IPS DF 6.9 (cell line): ENCODE results near the gene AP3B1.

Source experiments
- DNase-seq: peaks from one replicate; pipeline ENCODE4 v3.0.0-alpha.2; 2013; ENCODE audit warnings: low read depth, low spot score
- H3K27ac ChIP-seq: one replicate; pipeline ENCODE4 v1.5.1; 2013; ENCODE audit warnings: low read length, control low read depth
- H3K27me3 ChIP-seq: 2 replicates; pipeline ENCODE4 v1.6.1; 2013; ENCODE audit warnings: mild to moderate bottlenecking, low read length; ENCODE audit not compliant: control insufficient read depth, insufficient read depth
- H3K36me3 ChIP-seq: 2 replicates; pipeline ENCODE4 v1.6.1; 2013; ENCODE audit warnings: low read length; ENCODE audit not compliant: control insufficient read depth, insufficient read depth
- H3K4me1 ChIP-seq: 2 replicates; pipeline ENCODE4 v1.6.1; 2013; ENCODE audit warnings: low read length; ENCODE audit not compliant: control insufficient read depth, insufficient read depth
- H3K4me3 ChIP-seq: 2 replicates; pipeline ENCODE4 v1.5.1; 2013; ENCODE audit warnings: mild to moderate bottlenecking, low read length
- H3K9me3 ChIP-seq: 2 replicates; pipeline ENCODE4 v1.6.1; 2013; ENCODE audit warnings: low read length, inconsistent platforms; ENCODE audit not compliant: control insufficient read depth, insufficient read depth
- WGBS: extraction: QIAGEN DNeasy Blood & Tissue Kit; methylation state at CpG from one replicate; pipeline ENCODE4 v1.1.7; 2013; ENCODE audit warnings: mixed read lengths, missing lambda C conversion rate; ENCODE audit not compliant: insufficient read length, insufficient coverage; 5-methylcytosine and 5-hydroxymethylcytosine counted together

Gene AP3B1

GRCh38 chr5:77987331-77987730, 307.2 kb downstream of the AP3B1 start:
- Histone ChIP-seq H3K4me1 (peaks cover 12% of the 10 kb centered on the region), H3K27ac (no peak overlapping the region), H3K36me3 (no peaks in the 10 kb centered on the region), H3K27me3 (no peaks in the 10 kb centered on the region), H3K4me3 (no peak overlapping the region), H3K9me3 (no peaks in the 10 kb centered on the region)
- no CpG with 5 or more reads among the region's 5 CpGs for WGBS
- no peak for DNase-seq

GRCh38 chr5:77986261-77986660, 308.2 kb downstream of the AP3B1 start:
- H3K36me3 ChIP-seq = no peaks in the 10 kb centered on the region
- no peak overlapping the region for H3K4me3 ChIP-seq
- no peaks in the 10 kb centered on the region for H3K9me3 ChIP-seq
- H3K27ac ChIP-seq = no peak overlapping the region
- no CpG with 5 or more reads among the region's 6 CpGs for WGBS
- no peak for DNase-seq
- H3K4me1 ChIP-seq = peaks cover 10% of the 10 kb centered on the region
- H3K27me3 ChIP-seq = no peaks in the 10 kb centered on the region

- H3K27me3 ChIP-seq = no peaks in the 10 kb centered on the region
- WGBS = no CpG with 5 or more reads among the region's 3 CpGs
- DNase-seq = no peak
- H3K9me3 ChIP-seq = no peaks in the 10 kb centered on the region
- H3K27ac ChIP-seq = no peak overlapping the region
- H3K4me1 ChIP-seq = peaks cover 6% of the 10 kb centered on the region; the same call in 1 of the 2 replicates
- H3K36me3 ChIP-seq = no peaks in the 10 kb centered on the region
- H3K4me3 ChIP-seq = no peak overlapping the region
These were observed 309.3 kb downstream of the AP3B1 start for GRCh38 chr5:77985247-77985646.

- Histone ChIP-seq H3K9me3 (no peaks in the 10 kb centered on the region), H3K4me1 (0 out of 2 replicates have a peak, but pooled peaks cover 4% of the 10 kb centered on the region), H3K27ac (no peak overlapping the region), H3K4me3 (no peak overlapping the region), H3K36me3 (no peaks in the 10 kb centered on the region), H3K27me3 (no peaks in the 10 kb centered on the region)
- DNase-seq = no peak
- WGBS = no CpG with 5 or more reads among the region's 11 CpGs
These were observed 309.9 kb downstream of the AP3B1 start for GRCh38 chr5:77984587-77984986.

- Histone ChIP-seq H3K27ac (no peak overlapping the region), H3K4me1 (0 out of 2 replicates have a peak, but pooled peaks cover 4% of the 10 kb centered on the region), H3K27me3 (no peaks in the 10 kb centered on the region), H3K9me3 (no peaks in the 10 kb centered on the region), H3K36me3 (no peaks in the 10 kb centered on the region), H3K4me3 (no peak overlapping the region)
- no peak for DNase-seq
- WGBS = no CpG with 5 or more reads among the region's 5 CpGs
These were observed 310.9 kb downstream of the AP3B1 start for GRCh38 chr5:77983482-77984199.

- DNase-seq = no peak
- no CpG with 5 or more reads among the region's 3 CpGs for WGBS
These were observed 312.7 kb downstream of the AP3B1 start for GRCh38 chr5:77981820-77982219.

GRCh38 chr5:77974576-77974975, 319.9 kb downstream of the AP3B1 start:
- Histone ChIP-seq H3K27ac (no peak overlapping the region), H3K9me3 (no peaks in the 10 kb centered on the region), H3K4me1 (no peaks in the 10 kb centered on the region), H3K27me3 (peaks cover 44% of the 10 kb centered on the region), H3K36me3 (no peaks in the 10 kb centered on the region), H3K4me3 (no peak overlapping the region)
- DNase-seq = no peak

More at GRCh38 chr5:77981820-77982219, 312.7 kb downstream of the AP3B1 start:
- Histone ChIP-seq H3K36me3 (no peaks in the 10 kb centered on the region), H3K9me3 (no peaks in the 10 kb centered on the region), H3K27ac (no peak overlapping the region), H3K4me3 (no peak overlapping the region), H3K27me3 (no peaks in the 10 kb centered on the region), H3K4me1 (0 out of 2 replicates have a peak, but pooled peaks cover 4% of the 10 kb centered on the region)

- H3K27me3 ChIP-seq = peaks cover 44% of the 10 kb centered on the region
- H3K9me3 ChIP-seq = no peaks in the 10 kb centered on the region
- no peaks in the 10 kb centered on the region for H3K4me1 ChIP-seq
- no peak overlapping the region; the same call in 1 of the 2 replicates for H3K4me3 ChIP-seq
- no peak overlapping the region for H3K27ac ChIP-seq
- WGBS = no CpG with 5 or more reads among the region's 19 CpGs
- no peaks in the 10 kb centered on the region for H3K36me3 ChIP-seq
- no peak for DNase-seq
These were observed 321.3 kb downstream of the AP3B1 start for GRCh38 chr5:77973253-77973609.

- H3K36me3 ChIP-seq = no peaks in the 10 kb centered on the region
- H3K27ac ChIP-seq = no peak overlapping the region
- H3K9me3 ChIP-seq = no peaks in the 10 kb centered on the region
- H3K4me1 ChIP-seq = no peaks in the 10 kb centered on the region
- peak overlapping the region; percentile 4; the same call in 1 of the 2 replicates for H3K4me3 ChIP-seq
- no peak for DNase-seq
- H3K27me3 ChIP-seq = peaks cover 44% of the 10 kb centered on the region
- no CpG with 5 or more reads among the region's 57 CpGs for WGBS
These were observed 321.8 kb downstream of the AP3B1 start for GRCh38 chr5:77972469-77973252.

- WGBS = no CpG with 5 or more reads among the region's 16 CpGs
- no peaks in the 10 kb centered on the region for H3K9me3 ChIP-seq
- H3K27me3 ChIP-seq = peaks cover 44% of the 10 kb centered on the region
- DNase-seq = no peak
- H3K4me1 ChIP-seq = no peaks in the 10 kb centered on the region
- H3K36me3 ChIP-seq = no peaks in the 10 kb centered on the region
- H3K27ac ChIP-seq = no peak overlapping the region
- H3K4me3 ChIP-seq = no peak overlapping the region
These were observed 322.6 kb downstream of the AP3B1 start for GRCh38 chr5:77971776-77972468.
